H4 (cell line): ENCODE results near the gene UPK1A. TPM values are rescaled to one million over a fixed set of nuclear protein-coding genes. Genes with fewer than 3 reads are reported as not detected.
"Not testable (repeated sequence)": the region's sequence is repeated elsewhere in the genome, so short reads cannot be mapped to it uniquely, and the experiment has no call there.

ENCODE experiments used
- DNase-seq: peaks from one replicate; pipeline ENCODE4 v3.0.0-alpha.2; 2015; ENCODE audit warnings: low spot score
- total RNA-seq: library from RNA; depleted of rRNA; stranded (reverse); fragments of >200 nt; shearing (Covaris generic); gene quantifications from 2 replicates; pipeline ENCODE4 v1.2.3, GENCODE V29; 2014

Gene UPK1A
- total RNA-seq, 1 experiment from 2014 or later: not detected

GRCh38 chr19:35691106-35691505 lies 24.8 kb downstream of the UPK1A start:
- not testable (repeated sequence) for DNase-seq

GRCh38 chr19:35692010-35692409 lies 25.7 kb downstream of the UPK1A start:
- DNase-seq: no peak

GRCh38 chr19:35693422-35693821 lies 27.1 kb downstream of the UPK1A start:
- DNase-seq: no peak

- peak; percentile 96 for DNase-seq
Measured at GRCh38 chr19:35693835-35694599, 27.7 kb downstream of the UPK1A start.

GRCh38 chr19:35695895-35696422 lies 29.6 kb downstream of the UPK1A start:
- DNase-seq: no peak

- DNase-seq: no peak
Measured at GRCh38 chr19:35696835-35697234, 30.5 kb downstream of the UPK1A start.

GRCh38 chr19:35702223-35703012 lies 36.1 kb downstream of the UPK1A start:
- DNase-seq: peak; percentile 100

GRCh38 chr19:35703343-35703742 lies 37.0 kb downstream of the UPK1A start:
- DNase-seq: no peak

- DNase-seq: no peak
Measured at GRCh38 chr19:35704218-35704617, 37.9 kb downstream of the UPK1A start, which contains the start of gene ZBTB32. Gene ZBTB32 (plus strand): TSS chr19:35704558. CDS start chr19:35714627, 10,069 bp downstream.

- no peak for DNase-seq
Measured at GRCh38 chr19:35708391-35708790, 42.1 kb downstream of the UPK1A start.

- DNase-seq: no peak
Measured at GRCh38 chr19:35710784-35711723, 44.7 kb downstream of the UPK1A start.

GRCh38 chr19:35712567-35713505 lies 46.5 kb downstream of the UPK1A start:
- DNase-seq: no peak

GRCh38 chr19:35713506-35713850 lies 47.2 kb downstream of the UPK1A start:
- DNase-seq: no peak

GRCh38 chr19:35713904-35714495 lies 47.7 kb downstream of the UPK1A start:
- no peak for DNase-seq

- DNase-seq: no peak
Measured at GRCh38 chr19:35714601-35715354, 48.5 kb downstream of the UPK1A start.

- no peak for DNase-seq
Measured at GRCh38 chr19:35715355-35715809, 49.1 kb downstream of the UPK1A start.

- no peak for DNase-seq
Measured at GRCh38 chr19:35715981-35716800, 49.9 kb downstream of the UPK1A start.
